Retinal pigment epithelial cell (primary cell): ENCODE data around the gene PIK3C2G.

Source experiments
- DNase-seq: peaks from one replicate; pipeline ENCODE4 v3.0.0-alpha.2; 2010; ENCODE audit warnings: low read depth
- H3K4me3 ChIP-seq: 2 replicates; pipeline ENCODE4 v1.5.1; 2011; ENCODE audit warnings: mild to moderate bottlenecking, low read length, control low read depth, moderate library complexity
- CTCF ChIP-seq: conservative IDR thresholded peaks from 2 replicates; pipeline ENCODE4 v1.5.1; 2011; ENCODE audit warnings: low read depth, low read length, control low read depth, inconsistent platforms

The PIK3C2G gene

GRCh38 chr12:18646286-18646890 lies 385.1 kb downstream of the PIK3C2G start:
- TF ChIP-seq CTCF = no peak
- DNase-seq = no peak
- no peak overlapping the region for H3K4me3 ChIP-seq

GRCh38 chr12:18651525-18651924 lies 390.2 kb downstream of the PIK3C2G start:
- no peak overlapping the region for H3K4me3 ChIP-seq
- no peak for DNase-seq
- no peak for TF ChIP-seq CTCF

GRCh38 chr12:18652596-18652995 lies 391.3 kb downstream of the PIK3C2G start:
- no peak for TF ChIP-seq CTCF
- DNase-seq = no peak
- no peak overlapping the region for H3K4me3 ChIP-seq

GRCh38 chr12:18653465-18653864 lies 392.1 kb downstream of the PIK3C2G start:
- TF ChIP-seq CTCF = no peak
- no peak for DNase-seq
- no peak overlapping the region for H3K4me3 ChIP-seq

GRCh38 chr12:18655351-18655750 lies 394.0 kb downstream of the PIK3C2G start:
- TF ChIP-seq CTCF = no peak
- no peak for DNase-seq
- no peak overlapping the region for H3K4me3 ChIP-seq

- no peak for TF ChIP-seq CTCF
- H3K4me3 ChIP-seq = no peak overlapping the region
- no peak for DNase-seq
These were observed 396.9 kb downstream of the PIK3C2G start for GRCh38 chr12:18658179-18658578.

- DNase-seq = no peak
- TF ChIP-seq CTCF = no peak
These were observed 397.5 kb downstream of the PIK3C2G start for GRCh38 chr12:18658829-18659228.

More at GRCh38 chr12:18658829-18659228, 397.5 kb downstream of the PIK3C2G start:
- no peak overlapping the region for H3K4me3 ChIP-seq
